Measurements from ENCODE around the gene SLC24A4.
A peak's percentile ranks its signal among the peaks of the same experiment; 100 is the strongest.

The SLC24A4 gene

DNA sequence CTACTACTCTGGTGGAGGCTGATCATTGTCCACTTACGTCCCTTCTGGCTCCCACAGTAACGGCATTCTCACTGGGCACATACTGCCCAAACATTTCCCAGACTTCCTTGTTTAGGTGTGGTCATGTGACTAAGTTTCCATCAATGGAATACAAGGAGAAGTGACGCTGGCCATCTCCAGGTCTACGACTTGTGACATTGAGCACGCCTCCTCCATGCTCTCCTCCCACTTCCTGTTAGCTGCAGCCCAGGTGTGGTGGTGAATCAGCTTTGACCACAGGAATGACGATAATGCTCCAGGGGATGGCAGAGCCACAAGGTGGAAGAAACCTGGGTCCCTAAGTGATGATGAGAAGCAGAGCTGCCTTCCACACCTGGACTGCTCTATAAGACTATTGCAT lies 6.0 kb upstream of the SLC24A4 start:
- no peak for DNase-seq

DNA sequence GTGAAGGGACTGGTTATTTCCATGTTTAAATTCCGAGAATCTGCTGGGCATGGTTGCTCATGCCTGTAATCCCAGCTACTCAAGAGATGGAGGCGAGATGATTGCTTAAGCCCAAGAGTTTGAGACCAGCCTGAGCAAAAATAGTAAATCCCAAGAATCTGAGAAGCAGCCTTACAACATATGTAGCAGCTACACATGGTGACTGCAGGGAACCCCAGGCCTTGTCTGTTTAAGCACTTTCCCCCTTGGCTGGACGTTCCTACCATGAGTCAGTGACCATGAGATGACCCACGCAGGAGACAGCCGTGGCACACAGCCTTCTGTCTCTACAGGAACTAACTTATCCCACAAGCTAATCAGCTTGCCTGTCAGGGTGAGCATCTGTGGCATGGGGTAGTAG lies 5.5 kb upstream of the SLC24A4 start:
- DNase-seq = no peak

DNA sequence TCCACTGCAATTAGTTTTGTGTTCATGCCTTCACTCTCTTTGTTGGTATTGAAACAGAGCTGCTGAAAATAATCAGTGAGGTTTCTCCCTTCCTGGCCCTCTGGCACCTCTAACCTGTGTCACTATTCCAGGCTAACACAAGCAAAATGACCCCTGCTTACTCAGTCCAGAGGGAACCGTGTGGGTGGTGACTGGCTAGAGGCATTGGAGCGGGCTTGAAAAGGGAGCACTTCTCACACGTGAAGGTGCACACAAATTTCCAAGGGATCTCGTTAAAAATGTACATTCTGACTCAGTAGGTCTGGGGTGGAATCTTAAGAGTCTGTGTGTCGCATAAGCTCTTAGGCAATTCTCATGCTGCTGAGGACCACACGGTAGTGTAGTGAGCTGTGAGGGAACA lies 1.3 kb upstream of the SLC24A4 start:
- DNase-seq = no peak

DNA sequence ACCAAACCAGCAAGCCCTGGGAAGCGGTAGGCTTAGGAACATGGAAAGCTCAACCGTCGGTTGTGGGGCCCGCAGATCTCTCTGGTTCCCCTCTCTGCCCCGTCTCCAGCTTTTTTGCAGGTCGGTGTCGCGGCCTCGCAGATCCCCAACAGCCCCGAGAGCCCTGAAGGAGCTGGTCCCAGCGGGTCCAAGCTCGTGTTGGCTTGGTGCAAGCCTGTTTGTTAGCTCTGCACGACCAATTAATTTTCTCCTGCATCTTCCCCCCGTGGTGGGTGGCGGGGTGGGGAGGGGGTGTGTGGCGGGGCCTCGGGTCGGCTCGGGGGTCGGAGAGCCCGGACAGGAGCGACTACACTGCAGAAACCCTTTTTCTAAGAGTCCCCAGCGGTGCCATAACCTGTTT lies 449 bp upstream of the SLC24A4 start:
- DNase-seq = no peak

DNA sequence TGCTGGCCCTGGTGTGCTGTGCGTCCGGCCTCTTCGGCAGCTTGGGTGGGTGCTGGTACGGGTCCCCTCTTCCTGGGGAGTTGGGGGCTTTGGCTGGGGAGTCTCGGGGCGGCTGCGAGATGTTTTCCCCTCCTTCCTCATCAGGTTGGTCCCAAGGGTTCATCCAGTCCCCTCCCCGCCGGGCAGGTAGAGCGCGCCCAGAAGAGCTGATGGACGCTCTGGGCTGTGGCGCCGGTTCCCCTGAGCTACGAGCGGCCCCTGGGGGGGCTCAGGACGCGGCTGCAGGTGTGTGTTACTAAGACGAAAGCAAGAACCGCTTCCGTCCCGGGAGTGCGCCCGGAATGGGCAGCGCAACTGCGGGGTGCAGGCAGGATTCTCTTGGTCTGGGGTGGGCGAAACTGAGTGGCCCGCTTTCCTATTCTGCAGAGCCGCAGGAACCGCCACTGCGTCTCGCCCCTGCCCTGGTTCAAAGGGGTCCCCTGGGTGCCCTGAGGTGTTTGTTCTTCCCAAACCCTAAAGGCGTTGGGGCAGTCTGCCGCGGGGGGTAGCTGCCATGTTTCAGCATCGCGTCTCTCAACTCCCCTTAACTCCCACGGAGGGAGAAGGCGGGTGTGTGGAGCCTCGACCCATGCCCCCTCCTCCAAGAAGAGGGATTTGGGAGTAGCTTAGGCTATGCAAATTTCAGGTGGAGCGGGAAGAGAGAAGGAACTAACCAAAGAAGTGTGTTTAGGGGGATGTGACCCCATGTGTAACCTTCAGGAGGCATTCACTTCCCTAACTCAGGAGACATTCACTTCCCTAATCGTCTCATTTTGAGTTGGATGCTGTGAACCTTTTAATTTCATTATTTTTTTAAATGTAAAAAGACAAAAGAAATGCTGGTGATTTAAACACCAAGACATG lies 1.2 kb downstream of the SLC24A4 start:
- DNase-seq = no peak

DNA sequence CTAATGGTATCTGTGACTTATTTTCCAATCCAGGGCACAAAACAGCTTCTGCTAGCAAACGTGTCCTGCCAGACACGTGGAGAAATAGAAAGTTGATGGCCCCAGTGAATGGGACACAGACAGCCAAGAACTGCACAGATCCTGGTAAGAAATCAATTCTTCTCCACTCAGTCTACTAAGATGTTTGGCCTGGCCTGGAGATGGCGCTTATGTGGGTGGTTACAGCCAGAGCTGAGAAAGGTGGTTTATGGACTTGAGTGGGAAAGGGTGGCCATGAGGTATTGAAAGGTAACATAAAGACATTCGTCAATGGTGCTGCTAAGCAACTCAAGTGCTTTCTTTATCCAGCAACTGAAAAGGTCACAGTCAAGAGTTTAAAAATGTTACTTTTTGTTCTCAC lies 2.9 kb downstream of the SLC24A4 start:
- DNase-seq = no peak

DNA sequence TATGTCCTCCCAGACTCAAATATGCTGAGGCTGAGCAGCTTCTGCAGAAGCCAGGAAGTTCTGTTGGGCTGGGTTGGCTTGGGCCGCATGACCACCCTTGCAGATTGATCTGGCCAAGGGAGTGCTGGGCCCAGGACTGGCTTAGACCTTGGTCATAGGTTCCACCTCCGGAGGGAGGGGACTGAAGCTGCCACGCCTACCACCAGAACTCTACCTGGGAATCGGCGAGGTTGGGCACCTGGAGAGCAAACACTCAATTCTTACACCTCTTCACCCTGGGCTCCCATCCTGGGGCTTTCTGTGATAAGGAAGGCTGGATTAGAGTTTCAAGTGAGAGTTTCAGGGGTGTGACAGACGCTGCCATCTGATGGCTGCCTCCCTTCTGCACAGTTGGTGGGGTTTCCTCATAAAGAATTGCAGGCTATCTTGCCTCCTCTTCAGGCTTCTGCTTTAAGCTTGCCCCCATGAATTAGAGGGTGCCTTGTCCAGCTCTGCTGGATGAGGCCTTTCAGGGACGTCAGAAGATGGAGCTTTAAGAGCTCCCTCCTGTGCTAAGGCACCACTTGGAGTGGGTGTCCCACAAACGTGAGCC lies 5.8 kb downstream of the SLC24A4 start:
- no peak for DNase-seq

DNA sequence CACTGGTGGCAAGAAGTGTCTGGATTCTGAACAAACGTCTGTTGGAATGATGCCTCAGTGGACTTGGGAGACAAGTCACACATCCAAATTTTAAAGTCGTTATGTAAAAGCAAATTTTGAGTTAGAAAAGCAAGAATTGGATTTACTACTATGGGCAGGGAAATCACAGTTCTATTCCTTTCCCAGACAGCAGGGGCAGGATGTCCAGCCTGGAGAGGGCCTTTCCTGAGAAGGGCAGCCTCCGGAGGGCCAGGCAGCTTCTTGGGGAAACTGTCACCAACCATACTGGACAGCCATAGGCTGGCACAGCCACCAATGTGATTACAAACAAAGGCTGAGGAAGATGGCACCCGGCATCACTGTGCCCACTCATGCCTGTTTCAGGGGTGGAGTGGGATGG lies 11.1 kb downstream of the SLC24A4 start:
- no peak for DNase-seq

DNA sequence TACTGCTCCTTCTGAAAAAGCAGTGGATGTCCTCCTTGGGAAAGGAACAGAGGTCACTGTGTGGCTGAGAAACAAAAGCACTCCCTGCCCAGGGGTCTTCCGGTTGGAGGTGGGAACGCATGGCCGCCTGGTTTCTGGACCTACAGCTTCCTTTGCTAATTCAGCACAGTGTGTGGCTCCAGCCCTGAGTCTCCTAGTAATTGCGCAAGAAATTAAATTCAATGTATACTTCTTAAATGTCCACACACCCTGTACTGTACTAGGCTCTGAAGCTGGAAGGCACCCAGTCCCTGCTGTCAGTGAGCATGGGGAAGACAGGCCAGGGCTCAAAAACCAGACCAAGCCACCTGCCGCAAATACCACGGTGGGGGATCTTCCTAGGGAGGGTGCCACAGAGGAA lies 13.4 kb downstream of the SLC24A4 start:
- DNase-seq = no peak

DNA sequence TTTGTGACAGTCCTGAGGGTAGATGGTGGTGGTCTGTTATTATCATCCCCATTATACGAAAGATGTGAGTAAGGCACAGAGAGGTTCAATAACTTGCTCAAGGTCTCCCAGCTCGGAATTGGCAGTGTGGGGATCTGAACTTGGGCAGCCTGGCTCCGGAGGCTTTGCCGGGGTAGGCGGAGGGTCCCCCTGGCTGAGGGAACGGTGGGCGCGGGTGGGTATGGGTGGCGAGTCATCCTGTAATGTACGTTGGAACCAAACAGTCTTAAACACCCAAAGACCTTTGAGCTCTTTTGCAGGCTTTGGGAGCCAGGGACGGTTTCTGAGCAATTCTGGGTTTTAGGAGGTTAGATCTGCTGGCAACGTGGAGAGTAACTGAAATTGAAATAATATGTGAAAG lies 16.5 kb downstream of the SLC24A4 start:
- no peak for DNase-seq

DNA sequence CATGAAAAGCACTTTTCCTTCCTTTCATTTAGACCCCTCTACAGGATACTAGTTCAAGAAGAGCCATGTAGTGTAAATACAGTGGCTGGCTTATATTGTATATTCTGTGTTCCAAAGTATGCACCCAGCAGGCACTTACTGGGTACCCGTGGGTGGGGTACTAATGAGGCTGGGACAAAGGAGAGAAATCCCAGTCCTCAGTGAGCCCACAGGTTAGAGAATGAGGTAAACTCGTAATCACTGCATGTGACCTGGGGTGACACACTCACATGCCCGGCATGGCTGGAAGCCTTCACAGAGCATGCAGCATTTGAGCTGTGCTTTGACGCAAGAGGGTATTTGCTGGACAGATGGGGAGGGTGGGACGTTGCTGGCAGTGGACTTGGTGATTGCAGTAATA lies 17.1 kb downstream of the SLC24A4 start:
- no peak for DNase-seq

DNA sequence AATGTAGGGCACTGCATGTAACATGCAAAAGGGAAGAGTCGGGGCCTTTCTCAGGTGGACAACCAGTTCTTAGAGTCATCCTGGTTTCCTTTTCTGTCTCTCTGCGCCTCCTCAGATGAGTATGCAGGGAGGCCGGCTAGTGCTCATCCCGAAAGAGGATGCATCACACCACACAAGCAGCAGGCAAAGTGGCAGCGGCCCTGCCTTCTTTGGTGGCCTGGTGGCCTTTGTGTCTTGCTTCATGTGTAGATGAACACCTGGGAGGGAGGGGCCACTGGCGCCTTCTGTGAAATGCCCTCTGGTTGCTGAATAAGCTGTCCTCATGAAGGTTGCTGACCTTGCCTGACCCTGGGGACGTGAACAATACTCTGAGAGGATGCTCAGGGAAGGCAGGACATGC lies 18.0 kb downstream of the SLC24A4 start:
- no peak for DNase-seq

DNA sequence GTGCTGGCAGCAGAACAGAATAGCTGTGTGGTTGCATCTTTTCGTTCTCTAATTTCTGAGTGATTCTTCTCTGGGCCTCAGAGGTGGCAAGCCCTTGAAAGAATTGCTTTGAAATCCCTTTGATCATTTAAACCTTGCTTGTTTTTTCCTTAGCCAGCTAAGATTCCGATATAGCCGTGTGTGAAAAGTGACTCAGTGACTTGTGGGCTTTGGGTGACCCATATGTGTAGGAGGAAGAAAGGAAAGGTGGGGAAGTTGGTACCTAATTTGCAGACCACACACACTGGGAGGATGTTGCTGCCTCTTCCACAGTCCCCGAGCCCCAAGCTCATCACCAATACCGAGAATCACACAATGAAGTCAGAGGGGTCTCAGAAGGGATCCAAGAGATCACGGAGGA lies 18.8 kb downstream of the SLC24A4 start:
- DNase-seq = no peak

DNA sequence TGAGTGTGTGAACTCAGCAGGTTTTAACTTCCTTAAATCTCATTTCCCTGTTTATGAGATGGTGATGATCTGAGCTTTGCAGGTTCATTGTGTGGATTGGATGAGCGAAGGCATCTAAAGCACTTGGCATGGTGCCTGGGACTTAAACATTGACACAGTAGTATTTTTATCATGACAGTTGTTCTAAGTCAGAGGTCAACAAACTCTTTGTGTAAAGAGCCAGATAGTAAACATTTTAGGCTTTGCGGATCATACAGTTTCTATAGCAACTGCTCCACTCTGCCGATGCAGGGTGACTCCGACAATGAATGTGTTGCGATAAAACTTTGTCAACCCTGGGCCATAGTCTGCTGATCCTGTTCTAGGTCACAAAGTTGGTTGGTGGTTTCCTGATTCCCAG lies 25.2 kb downstream of the SLC24A4 start:
- DNase-seq = no peak

DNA sequence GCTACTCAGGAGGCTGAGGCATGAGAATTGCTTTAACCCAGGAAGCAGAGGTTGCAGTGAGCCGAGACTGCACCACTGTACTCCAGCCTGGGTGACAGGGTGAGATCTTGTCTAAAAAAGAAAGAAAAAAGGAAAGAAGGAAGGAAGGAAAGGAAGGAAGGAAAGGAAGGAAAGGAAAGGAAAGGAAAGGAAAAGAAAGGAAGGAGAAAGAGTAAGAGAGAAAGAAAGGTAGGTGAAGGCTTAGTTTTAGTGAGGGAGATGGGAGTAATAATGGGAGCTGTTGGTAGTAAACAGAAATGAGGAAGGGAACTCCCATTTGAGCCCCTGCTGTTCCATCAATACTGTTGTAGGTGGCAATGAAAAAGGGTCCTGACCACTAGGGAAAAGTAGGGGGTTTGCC lies 28.8 kb downstream of the SLC24A4 start:
- DNase-seq = no peak

DNA sequence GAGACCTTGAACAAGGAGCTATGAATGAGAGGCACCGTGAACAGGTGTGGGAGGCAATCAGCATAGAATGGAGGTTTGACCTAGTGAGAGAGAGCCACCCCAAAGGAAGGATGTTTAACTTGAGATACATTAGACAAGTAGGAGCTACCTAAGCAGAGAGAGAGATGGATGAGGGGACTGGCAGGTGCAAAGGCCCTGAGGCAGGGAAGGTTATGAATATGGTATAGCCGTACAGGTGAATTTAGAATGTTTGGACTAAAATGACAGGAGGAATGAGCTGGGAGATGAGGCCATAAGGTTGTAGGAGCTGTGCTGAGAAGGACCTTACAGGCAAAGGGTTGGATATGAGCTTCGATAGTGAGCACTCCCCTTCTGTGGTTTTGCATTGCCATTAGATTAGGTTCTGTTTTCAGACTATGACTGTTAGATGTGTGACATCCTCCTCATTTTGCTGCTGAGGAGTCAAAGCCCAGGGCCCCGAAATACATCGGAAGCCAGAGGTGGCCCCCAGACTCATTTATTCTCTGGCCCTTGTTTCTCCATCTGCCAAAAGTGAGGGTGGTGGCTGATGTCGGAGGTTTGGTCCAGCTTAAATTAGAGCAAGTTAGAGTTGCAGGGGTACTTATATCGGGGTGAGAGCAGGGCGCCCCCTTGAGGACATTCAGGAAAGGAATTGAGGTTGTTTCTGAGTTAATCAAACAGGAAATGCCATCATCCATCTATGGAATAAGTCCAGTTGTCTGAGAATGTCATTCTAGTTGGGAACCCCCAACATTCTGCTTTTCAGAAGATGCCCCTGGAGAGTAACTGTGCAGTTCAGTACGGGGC lies 29.4 kb downstream of the SLC24A4 start:
- DNase-seq = no peak

DNA sequence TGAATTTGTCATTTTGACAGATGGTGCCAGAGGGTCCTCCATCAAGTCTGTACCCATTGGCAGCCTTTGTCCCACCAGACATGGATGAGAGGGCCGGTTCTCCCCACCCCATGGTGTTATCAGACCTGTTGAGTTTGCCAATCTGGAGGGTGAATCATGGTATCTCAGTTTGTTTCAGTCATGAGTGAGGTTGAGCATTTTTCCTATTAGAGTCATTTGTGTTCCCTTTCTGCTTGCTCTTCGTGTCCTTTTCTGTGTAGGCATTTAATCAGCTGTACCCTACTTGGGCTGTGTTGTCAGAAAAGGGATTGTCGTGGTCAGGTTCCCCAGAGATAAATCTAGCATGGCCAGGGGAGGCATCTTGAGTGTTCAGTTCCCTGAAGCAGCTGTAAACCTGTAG lies 30.5 kb downstream of the SLC24A4 start:
- DNase-seq = no peak

DNA sequence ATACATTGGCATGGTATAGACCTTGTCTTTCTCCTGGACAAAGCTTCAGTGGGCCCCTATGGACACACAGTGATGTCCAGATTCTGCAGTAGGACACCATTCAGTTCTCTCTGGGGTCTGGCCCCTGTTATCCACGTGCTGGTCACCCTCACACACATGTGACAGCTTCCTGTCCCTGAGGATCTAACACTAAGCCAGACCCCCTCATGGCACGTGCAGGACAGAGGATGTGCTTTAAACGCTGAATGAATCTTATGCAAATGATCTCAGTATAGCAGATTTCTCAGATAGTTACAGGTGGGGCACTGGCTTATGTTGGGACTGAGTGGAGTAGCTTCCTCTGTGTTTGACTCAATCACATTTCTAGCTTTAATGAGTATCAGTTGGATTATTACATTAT lies 33.7 kb downstream of the SLC24A4 start:
- no peak for DNase-seq

DNA sequence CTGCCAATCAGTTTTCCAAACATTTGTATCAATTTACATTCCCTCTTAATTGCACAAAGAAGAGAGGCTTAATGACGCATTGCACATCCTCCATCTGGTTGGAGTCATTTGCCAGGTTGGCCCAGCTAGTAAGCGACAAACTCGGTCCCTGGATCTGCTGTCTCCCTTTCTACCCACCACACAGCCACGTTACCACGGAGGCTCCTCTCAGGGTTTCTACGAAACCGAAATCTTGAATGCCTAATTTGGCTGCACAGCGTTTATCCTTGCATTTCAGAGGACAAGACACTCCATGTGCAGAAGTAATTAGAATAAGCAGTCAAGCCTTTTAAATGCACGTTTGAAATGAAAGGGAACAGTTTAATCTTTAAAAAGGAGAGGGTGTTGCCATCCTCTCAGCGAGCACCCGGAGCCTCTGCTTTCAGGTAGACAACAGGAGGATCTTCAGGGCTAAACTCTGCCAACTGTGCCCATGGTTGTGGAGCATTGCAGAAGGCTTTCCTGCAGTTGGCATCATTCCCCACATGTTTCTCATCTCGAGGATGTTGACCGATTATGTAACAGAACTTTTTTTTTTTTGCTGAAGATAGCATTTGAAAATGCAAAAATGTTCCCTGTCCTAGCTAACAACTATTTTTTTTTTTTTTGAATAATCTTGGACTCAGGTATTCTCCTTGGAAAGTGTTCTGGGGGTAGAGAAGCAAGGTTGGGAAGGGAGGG lies 37.8 kb downstream of the SLC24A4 start:
- no peak for DNase-seq

DNA sequence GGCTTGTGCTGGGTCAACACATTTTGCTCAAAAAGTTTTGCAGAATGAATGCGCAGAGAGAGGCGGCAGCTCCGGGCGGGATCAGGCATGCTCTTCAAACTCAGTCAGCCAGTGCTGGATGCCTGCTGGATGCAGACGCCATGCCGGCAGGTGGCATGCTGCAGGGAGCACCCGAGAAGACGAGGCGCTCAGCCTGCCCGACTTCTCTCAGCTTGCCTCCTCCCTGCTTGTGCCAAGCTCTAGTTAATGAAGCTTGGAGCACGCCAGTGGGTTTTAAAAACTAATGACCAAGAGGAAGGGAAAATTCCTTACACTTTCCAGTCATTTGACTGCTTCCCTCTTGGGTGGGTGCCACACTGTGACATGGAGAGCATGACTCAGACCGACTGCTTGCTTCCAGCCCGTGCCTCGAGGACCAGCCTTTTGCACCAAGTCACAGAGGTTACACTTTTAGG lies 39.8 kb downstream of the SLC24A4 start:
- DNase-seq = peak; percentile 14

DNA sequence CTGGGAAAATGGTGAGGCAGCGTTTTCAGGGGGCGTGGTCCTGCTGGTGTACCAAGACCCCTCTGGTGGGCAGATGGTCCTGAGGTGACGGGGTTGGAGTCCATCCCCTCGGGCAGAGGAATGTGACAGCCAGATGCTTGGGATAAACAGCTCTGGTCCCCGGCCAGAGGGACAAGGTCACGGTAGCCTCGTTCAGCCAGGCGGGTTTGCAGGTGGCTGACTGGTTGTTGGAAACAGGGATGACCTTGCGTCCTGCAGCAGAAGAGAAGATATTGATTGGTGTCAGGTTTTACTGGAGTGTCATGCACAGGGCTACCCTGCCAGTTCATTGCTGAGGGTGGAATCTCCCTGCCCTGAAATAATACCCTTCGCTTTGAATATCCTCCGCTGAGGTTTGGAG lies 43.3 kb downstream of the SLC24A4 start:
- DNase-seq = no peak

DNA sequence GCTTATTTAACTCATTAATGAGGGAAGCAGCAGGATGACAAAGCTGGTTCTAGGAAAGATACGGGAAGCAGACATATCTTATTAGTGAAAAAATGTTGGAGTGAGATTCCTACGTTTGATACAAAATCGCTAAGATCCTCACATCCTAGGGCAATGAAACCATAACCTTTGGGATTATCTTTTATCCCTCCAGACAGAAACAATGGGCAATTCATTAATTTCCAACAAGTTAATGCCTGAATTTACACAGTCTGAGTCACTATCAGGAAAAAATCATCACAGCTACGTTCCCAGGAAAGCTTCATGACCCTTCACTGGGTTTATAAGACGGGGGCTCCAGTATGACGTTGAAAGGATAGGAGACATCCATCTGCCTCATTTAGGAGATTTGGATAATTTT lies 45.0 kb downstream of the SLC24A4 start:
- DNase-seq = no peak

DNA sequence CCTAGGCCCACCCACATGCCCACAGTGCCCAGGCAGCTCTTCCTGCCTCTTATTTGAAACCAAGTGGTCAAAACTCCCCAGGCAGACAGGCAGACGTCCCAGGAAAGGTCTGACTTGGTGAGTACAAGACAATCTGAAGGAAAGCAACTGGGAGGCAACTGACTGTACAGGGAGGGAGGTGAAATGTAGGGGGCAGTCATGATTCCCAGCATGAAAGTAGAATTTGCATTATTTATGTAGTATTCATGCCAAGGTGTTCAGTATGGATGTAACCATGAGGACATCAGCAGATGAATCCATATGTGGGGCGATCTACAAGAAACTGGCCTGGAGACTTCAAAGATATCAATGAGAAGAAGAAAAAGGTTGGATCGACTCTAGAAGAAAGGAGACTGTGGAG lies 46.1 kb downstream of the SLC24A4 start:
- no peak for DNase-seq
